Astrocyte (in vitro differentiated cells and primary cell): ENCODE measurements around the gene U2AF1L4. TPM values are rescaled to one million over a fixed set of nuclear protein-coding genes. Genes with fewer than 3 reads are reported as not detected.
A peak's percentile ranks its signal among the peaks of the same experiment; 100 is the strongest.

Experiments used
- DNase-seq: peaks from one replicate; pipeline ENCODE4 v3.0.0-alpha.2; 2010; ENCODE audit warnings: low read depth
- FAIRE-seq: peaks from 2 replicates; lab custom pipeline; 2011; peaks lifted over from hg19 to GRCh38; lab: Jason Lieb, UNC
- H2AFZ ChIP-seq: 2 replicates; pipeline ENCODE4 v1.6.0; 2012; ENCODE audit warnings: low read depth, low read length, inconsistent platforms
- H3K27ac ChIP-seq: 2 replicates; pipeline ENCODE4 v1.5.1; 2011; ENCODE audit warnings: low read depth, low read length, inconsistent platforms
- H3K27me3 ChIP-seq: 2 replicates; pipeline ENCODE4 v1.6.0; 2011; ENCODE audit warnings: low read length, inconsistent platforms; ENCODE audit not compliant: insufficient read depth
- H3K36me3 ChIP-seq: 2 replicates; pipeline ENCODE4 v1.5.1; 2011; ENCODE audit warnings: low read length, inconsistent platforms; ENCODE audit not compliant: insufficient read depth
- H3K4me1 ChIP-seq: 2 replicates; pipeline ENCODE4 v1.5.1; 2011; ENCODE audit warnings: low read length, inconsistent platforms; ENCODE audit not compliant: insufficient read depth
- H3K4me2 ChIP-seq: 2 replicates; pipeline ENCODE4 v1.6.0; 2012; ENCODE audit warnings: low read length, inconsistent platforms
- H3K4me3 ChIP-seq: 2 replicates; pipeline ENCODE4 v1.5.1; 2011; ENCODE audit warnings: low read depth, mild to moderate bottlenecking, low read length, inconsistent platforms; ENCODE audit not compliant: insufficient read depth
- H3K79me2 ChIP-seq: 2 replicates; pipeline ENCODE4 v1.6.0; 2012; ENCODE audit warnings: mild to moderate bottlenecking, low read length, inconsistent platforms; ENCODE audit not compliant: insufficient read depth
- H3K9ac ChIP-seq: 2 replicates; pipeline ENCODE4 v1.6.0; 2012; ENCODE audit warnings: mild to moderate bottlenecking, low read length, inconsistent platforms
- H3K9me3 ChIP-seq: 2 replicates; pipeline ENCODE4 v1.5.1; 2012; ENCODE audit warnings: low read depth, mild to moderate bottlenecking, low read length, inconsistent platforms; ENCODE audit not compliant: insufficient read depth
- H4K20me1 ChIP-seq: 2 replicates; pipeline ENCODE4 v1.6.0; 2012; ENCODE audit warnings: low read length, inconsistent platforms; ENCODE audit not compliant: insufficient read depth
- H3K27ac Mint-ChIP-seq: one replicate; pipeline ENCODE4 v1.8.0; 2021; ENCODE audit warnings: mild to moderate bottlenecking, mixed read lengths; ENCODE audit not compliant: unreplicated experiment
- H3K27me3 Mint-ChIP-seq: one replicate; pipeline ENCODE4 v1.8.0; 2021; ENCODE audit warnings: low read depth, mixed read lengths; ENCODE audit not compliant: unreplicated experiment
- H3K36me3 Mint-ChIP-seq: one replicate; pipeline ENCODE4 v1.8.0; 2021; ENCODE audit warnings: low read depth, mixed read lengths; ENCODE audit not compliant: unreplicated experiment
- H3K4me1 Mint-ChIP-seq: one replicate; pipeline ENCODE4 v1.8.0; 2021; ENCODE audit warnings: low read depth, mixed read lengths; ENCODE audit not compliant: unreplicated experiment
- H3K4me3 Mint-ChIP-seq: one replicate; pipeline ENCODE4 v1.8.0; 2021; ENCODE audit warnings: mild to moderate bottlenecking, moderate library complexity, mixed read lengths; ENCODE audit not compliant: unreplicated experiment
- H3K9me3 Mint-ChIP-seq: one replicate; pipeline ENCODE4 v1.8.0; 2021; ENCODE audit warnings: mild to moderate bottlenecking, mixed read lengths; ENCODE audit not compliant: unreplicated experiment
- EZH2 ChIP-seq: IDR thresholded peaks from 2 replicates; pipeline ENCODE4 v1.6.1; 2012; ENCODE audit warnings: mild to moderate bottlenecking, low read length, inconsistent platforms; ENCODE audit not compliant: insufficient read depth
- total RNA-seq: library from RNA; stranded (reverse); gene quantifications from 2 replicates; pipeline ENCODE4 v1.2.1, GENCODE V29; 2021
- TF ChIP-seq, protein P1 (sequence below): IDR thresholded peaks from 2 replicates; pipeline ENCODE4 v1.5.1; 2011; ENCODE audit warnings: low read depth, mild to moderate bottlenecking, inconsistent platforms, low read length, moderate library complexity; ENCODE audit not compliant: insufficient read depth

U2AF1L4 gene
- total RNA-seq, 1 donor from 2014 or later: 15.7 TPM

DNA sequence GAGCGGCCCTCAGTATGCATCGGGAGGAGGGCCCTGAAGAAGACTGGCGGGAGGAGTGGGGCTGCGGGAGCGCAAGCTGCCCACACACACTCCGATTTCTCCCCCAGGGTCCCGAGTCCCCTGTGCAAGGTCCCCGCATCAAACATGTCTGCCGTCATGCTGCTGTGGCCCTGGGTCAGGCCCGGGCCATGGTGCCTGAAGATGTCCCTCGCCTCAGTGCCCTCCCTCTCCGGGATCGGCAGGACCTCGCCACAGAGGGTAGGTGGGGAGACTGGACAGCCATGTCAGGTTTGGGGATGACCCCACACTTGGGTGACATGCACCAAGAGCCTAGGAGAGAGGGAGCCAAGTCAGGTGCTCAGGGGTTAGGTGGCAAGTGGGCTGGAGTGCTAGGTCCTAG lies 22.8 kb downstream of the U2AF1L4 start:
- Mint-ChIP-seq H3K27me3 (no peaks in the 10 kb centered on the region), H3K4me1 (peaks cover 4% of the 10 kb centered on the region), H3K27ac (peak overlapping the region; percentile 53), H3K36me3 (peaks cover 6% of the 10 kb centered on the region), H3K9me3 (no peaks in the 10 kb centered on the region), H3K4me3 (no peak overlapping the region)
- TF ChIP-seq, protein P1, sequence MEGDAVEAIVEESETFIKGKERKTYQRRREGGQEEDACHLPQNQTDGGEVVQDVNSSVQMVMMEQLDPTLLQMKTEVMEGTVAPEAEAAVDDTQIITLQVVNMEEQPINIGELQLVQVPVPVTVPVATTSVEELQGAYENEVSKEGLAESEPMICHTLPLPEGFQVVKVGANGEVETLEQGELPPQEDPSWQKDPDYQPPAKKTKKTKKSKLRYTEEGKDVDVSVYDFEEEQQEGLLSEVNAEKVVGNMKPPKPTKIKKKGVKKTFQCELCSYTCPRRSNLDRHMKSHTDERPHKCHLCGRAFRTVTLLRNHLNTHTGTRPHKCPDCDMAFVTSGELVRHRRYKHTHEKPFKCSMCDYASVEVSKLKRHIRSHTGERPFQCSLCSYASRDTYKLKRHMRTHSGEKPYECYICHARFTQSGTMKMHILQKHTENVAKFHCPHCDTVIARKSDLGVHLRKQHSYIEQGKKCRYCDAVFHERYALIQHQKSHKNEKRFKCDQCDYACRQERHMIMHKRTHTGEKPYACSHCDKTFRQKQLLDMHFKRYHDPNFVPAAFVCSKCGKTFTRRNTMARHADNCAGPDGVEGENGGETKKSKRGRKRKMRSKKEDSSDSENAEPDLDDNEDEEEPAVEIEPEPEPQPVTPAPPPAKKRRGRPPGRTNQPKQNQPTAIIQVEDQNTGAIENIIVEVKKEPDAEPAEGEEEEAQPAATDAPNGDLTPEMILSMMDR: no peak
- no peak for TF ChIP-seq EZH2
- Histone ChIP-seq H2AFZ (no peak overlapping the region), H3K4me2 (no peak overlapping the region), H4K20me1 (peaks cover 71% of the 10 kb centered on the region), H3K27ac (no peak overlapping the region), H3K79me2 (peaks cover 41% of the 10 kb centered on the region), H3K9ac (no peak overlapping the region), H3K36me3 (peaks cover 22% of the 10 kb centered on the region), H3K27me3 (no peaks in the 10 kb centered on the region), H3K9me3 (no peaks in the 10 kb centered on the region), H3K4me3 (no peak overlapping the region), H3K4me1 (peaks cover 8% of the 10 kb centered on the region)
- DNase-seq (no peak), FAIRE-seq (no peak)

DNA sequence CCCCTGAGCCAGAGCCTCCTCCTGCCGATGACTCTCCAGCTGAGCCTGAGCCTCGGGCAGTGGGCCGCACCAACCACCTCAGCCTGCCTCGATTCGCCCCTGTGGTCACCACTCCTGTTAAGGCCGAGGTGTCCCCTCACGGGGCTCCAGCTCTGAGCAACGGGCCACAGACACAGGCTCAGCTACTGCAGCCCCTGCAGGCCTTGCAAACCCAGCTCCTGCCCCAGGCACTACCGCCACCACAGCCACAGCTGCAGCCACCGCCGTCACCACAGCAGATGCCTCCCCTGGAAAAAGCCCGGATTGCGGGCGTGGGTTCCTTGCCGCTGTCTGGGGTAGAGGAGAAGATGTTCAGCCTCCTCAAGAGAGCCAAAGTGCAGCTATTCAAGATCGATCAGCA lies 23.8 kb downstream of the U2AF1L4 start:
- H3K4me1 Mint-ChIP-seq: peaks cover 4% of the 10 kb centered on the region

DNA sequence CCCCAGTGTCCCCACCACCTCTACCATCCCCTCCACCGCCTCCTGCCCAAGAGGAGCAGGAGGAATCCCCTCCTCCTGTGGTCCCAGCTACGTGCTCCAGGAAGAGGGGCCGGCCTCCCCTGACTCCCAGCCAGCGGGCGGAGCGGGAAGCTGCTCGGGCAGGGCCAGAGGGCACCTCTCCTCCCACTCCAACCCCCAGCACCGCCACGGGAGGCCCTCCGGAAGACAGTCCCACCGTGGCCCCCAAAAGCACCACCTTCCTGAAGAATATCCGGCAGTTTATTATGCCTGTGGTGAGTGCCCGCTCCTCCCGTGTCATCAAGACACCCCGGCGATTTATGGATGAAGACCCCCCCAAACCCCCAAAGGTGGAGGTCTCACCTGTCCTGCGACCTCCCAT lies 24.6 kb downstream of the U2AF1L4 start:
- H4K20me1 ChIP-seq: peaks cover 57% of the 10 kb centered on the region
- H3K27ac ChIP-seq: no peak overlapping the region
- FAIRE-seq (no peak), DNase-seq (no peak)
- Mint-ChIP-seq H3K4me1 (peaks cover 6% of the 10 kb centered on the region), H3K4me3 (no peak overlapping the region), H3K27ac (no peak overlapping the region), H3K9me3 (no peaks in the 10 kb centered on the region), H3K27me3 (no peaks in the 10 kb centered on the region), H3K36me3 (peaks cover 6% of the 10 kb centered on the region)
- H3K4me1 ChIP-seq: peaks cover 18% of the 10 kb centered on the region
- no peaks in the 10 kb centered on the region for H3K27me3 ChIP-seq
- no peaks in the 10 kb centered on the region for H3K9me3 ChIP-seq
- peaks cover 12% of the 10 kb centered on the region for H3K36me3 ChIP-seq
- H3K9ac ChIP-seq: no peak overlapping the region
- H3K79me2 ChIP-seq: peaks cover 41% of the 10 kb centered on the region
- H3K4me3 ChIP-seq: no peak overlapping the region
- no peak overlapping the region for H3K4me2 ChIP-seq
- TF ChIP-seq, protein P1: no peak
- TF ChIP-seq EZH2: no peak
- H2AFZ ChIP-seq: no peak overlapping the region

More for the DNA sequence above, 23.8 kb downstream of the U2AF1L4 start:
- no peak for FAIRE-seq
- H3K9ac ChIP-seq: no peak overlapping the region
- peaks cover 65% of the 10 kb centered on the region for H4K20me1 ChIP-seq
- H3K4me2 ChIP-seq: no peak overlapping the region
- DNase-seq: no peak
- H3K4me1 ChIP-seq: peaks cover 11% of the 10 kb centered on the region
- no peak overlapping the region for H3K27ac ChIP-seq
- no peak overlapping the region for H3K4me3 Mint-ChIP-seq
- H3K9me3 ChIP-seq: no peaks in the 10 kb centered on the region
- peaks cover 17% of the 10 kb centered on the region for H3K36me3 ChIP-seq
- TF ChIP-seq EZH2: no peak
- TF ChIP-seq, protein P1: no peak
- no peak overlapping the region for H3K27ac Mint-ChIP-seq
- H3K79me2 ChIP-seq: peaks cover 41% of the 10 kb centered on the region
- H3K27me3 ChIP-seq: no peaks in the 10 kb centered on the region
- H3K36me3 Mint-ChIP-seq: peaks cover 6% of the 10 kb centered on the region
- no peak overlapping the region for H3K4me3 ChIP-seq
- H3K27me3 Mint-ChIP-seq: no peaks in the 10 kb centered on the region
- no peaks in the 10 kb centered on the region for H3K9me3 Mint-ChIP-seq
- H2AFZ ChIP-seq: no peak overlapping the region
